H1 (cell line): ENCODE measurements around the gene ARRB1. TPM values are rescaled to one million over a fixed set of nuclear protein-coding genes. Genes with fewer than 3 reads are reported as not detected.

ENCODE experiments used
- CHD1 ChIP-seq: IDR thresholded peaks from 2 replicates; pipeline ENCODE4 v1.6.1; 2012; ENCODE audit warnings: low read depth, low read length, improper control_type of control experiment
- CREB1 ChIP-seq: IDR thresholded peaks from 2 replicates; pipeline ENCODE4 v1.6.1; 2012; ENCODE audit warnings: inconsistent platforms
- EP300 ChIP-seq, 2 experiments: IDR thresholded peaks; 1 replicate in 1 of 2; 2 replicates in 1 of 2; pipeline ENCODE4 v1.6.1; 2011 to 2012; ENCODE audit warnings: low read depth in 2 of 2, low read length in 2 of 2, mild to moderate bottlenecking in 2 of 2, borderline replicate concordance in 1 of 2, inconsistent platforms in 1 of 2, moderate library complexity in 1 of 2
- EZH2 ChIP-seq: fragments of 200-600 bp; sonication (generic); IDR thresholded peaks from 2 replicates; pipeline ENCODE4 v1.7.1; 2012; ENCODE audit warnings: low read depth, mild to moderate bottlenecking, moderate library complexity, low read length, inconsistent platforms; ENCODE audit not compliant: severe bottlenecking
- FOSL1 ChIP-seq: IDR thresholded peaks from 2 replicates; pipeline ENCODE4 v1.6.1; 2011; ENCODE audit warnings: mild to moderate bottlenecking, low read depth, low read length, moderate library complexity; ENCODE audit not compliant: insufficient read depth
- GABPA ChIP-seq: IDR thresholded peaks from 2 replicates; pipeline ENCODE4 v1.6.1; 2011; ENCODE audit warnings: mild to moderate bottlenecking, low read length, moderate library complexity, borderline replicate concordance; ENCODE audit not compliant: insufficient read depth
- SIN3A ChIP-seq, 2 experiments: IDR thresholded peaks in 1 of 2; conservative IDR thresholded peaks in 1 of 2; 2 replicates each; pipeline ENCODE4 v1.6.1; 2011 to 2012; ENCODE audit warnings: low read length in 2 of 2, improper control_type of control experiment in 1 of 2, low read depth in 1 of 2, mild to moderate bottlenecking in 1 of 2
- SP1 ChIP-seq: IDR thresholded peaks from 2 replicates; pipeline ENCODE4 v1.6.1; 2011; ENCODE audit warnings: low read depth, low read length
- polyA plus RNA-seq, 7 experiments: library from polyadenylated mRNA; depleted of rRNA in 3 of 7; stranded (reverse) in 5 of 7; unstranded in 2 of 7; fragments of >200 nt in 5 of 7; fragments of 200-250 nt in 2 of 7; gene quantifications; 1 replicate in 5 of 7; 2 replicates in 1 of 7; 4 replicates in 1 of 7; pipeline versions ENCODE4 v1.2.1 to v1.2.3, GENCODE V29; 2011 to 2013; ENCODE audit warnings: missing spikeins in 2 of 7, mixed read lengths in 2 of 7
- total RNA-seq: library from RNA; stranded (reverse); fragmentation: NEBNext Ultra II Directional; extraction: Animal tissue kit (Norgen Biotek cat#: 25700); gene quantifications from 2 replicates; pipeline ENCODE4 v1.2.1, GENCODE V29; 2021
- TF ChIP-seq, protein P1 (sequence below), 3 experiments: IDR thresholded peaks; 1 replicate in 2 of 3; 2 replicates in 1 of 3; pipeline versions ENCODE4 v1.5.1 to v1.6.1; 2011; ENCODE audit warnings: low read length in 3 of 3, mild to moderate bottlenecking in 3 of 3, inconsistent platforms in 2 of 3, low read depth in 1 of 3, moderate library complexity in 1 of 3; ENCODE audit not compliant: insufficient read depth in 1 of 3; ENCODE audit errors: control extremely low read depth in 1 of 3
- TF ChIP-seq, protein P2 (sequence below): IDR thresholded peaks from 2 replicates; pipeline ENCODE4 v1.6.1; 2011; ENCODE audit warnings: low read depth, mild to moderate bottlenecking, low read length; ENCODE audit not compliant: insufficient read depth
- TF ChIP-seq, protein P3 (sequence below): IDR thresholded peaks from 2 replicates; pipeline ENCODE4 v1.6.1; 2012; ENCODE audit warnings: inconsistent platforms

ARRB1 gene
- total and polyA plus RNA-seq, 2 of the 8 experiments (the other 6 are each of a cell fraction or from before 2014, with no cell fraction given) = 9.4 to 31.8 TPM

DNA sequence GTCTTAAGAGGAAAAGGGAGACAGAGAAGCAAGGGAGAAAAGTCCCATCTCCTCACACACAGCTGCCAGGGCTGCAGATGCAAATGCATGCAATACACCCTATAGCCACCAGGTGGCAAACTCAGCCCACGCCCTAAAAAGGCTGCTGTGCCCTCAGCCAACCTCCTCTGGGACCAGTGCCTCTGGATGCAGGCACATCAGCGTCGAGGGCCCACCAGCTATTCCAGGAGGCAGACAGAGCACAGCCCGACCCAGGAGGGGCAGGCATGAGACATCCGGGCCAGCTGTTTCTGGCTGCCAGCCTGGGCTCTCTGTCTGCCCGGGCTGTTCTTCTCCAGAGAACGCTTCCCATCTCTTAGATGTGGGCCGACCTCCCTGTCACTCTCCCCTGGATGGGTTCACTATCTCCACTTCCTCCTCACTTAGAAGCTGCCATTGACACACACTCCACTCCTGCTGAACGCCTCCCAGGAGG lies 71.2 kb downstream of the ARRB1 start (continued):
- TF ChIP-seq, protein P1, sequence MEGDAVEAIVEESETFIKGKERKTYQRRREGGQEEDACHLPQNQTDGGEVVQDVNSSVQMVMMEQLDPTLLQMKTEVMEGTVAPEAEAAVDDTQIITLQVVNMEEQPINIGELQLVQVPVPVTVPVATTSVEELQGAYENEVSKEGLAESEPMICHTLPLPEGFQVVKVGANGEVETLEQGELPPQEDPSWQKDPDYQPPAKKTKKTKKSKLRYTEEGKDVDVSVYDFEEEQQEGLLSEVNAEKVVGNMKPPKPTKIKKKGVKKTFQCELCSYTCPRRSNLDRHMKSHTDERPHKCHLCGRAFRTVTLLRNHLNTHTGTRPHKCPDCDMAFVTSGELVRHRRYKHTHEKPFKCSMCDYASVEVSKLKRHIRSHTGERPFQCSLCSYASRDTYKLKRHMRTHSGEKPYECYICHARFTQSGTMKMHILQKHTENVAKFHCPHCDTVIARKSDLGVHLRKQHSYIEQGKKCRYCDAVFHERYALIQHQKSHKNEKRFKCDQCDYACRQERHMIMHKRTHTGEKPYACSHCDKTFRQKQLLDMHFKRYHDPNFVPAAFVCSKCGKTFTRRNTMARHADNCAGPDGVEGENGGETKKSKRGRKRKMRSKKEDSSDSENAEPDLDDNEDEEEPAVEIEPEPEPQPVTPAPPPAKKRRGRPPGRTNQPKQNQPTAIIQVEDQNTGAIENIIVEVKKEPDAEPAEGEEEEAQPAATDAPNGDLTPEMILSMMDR (IDR thresholded peaks at IDR 0.05; ENCODE audit: control extremely low read depth in 1 of 3, insufficient read depth in 1 of 3, low read depth in 1 of 3, low read length in 3 of 3) = peak; percentile 94 to 100 (median 96)
- TF ChIP-seq SIN3A (conservative IDR thresholded peaks at IDR 0.05 in 1 of 2, IDR thresholded peaks at IDR 0.05 in 1 of 2; ENCODE audit: low read depth in 1 of 2, low read length in 2 of 2) (0 out of 4 replicates have a peak, but pooled peaks of 1 of the 2 experiments have one; percentile 33), SP1 (no peak), FOSL1 (no peak), CREB1 (0 out of 2 replicates have a peak, but pooled peaks have one; percentile 23), CHD1 (no peak), GABPA (peak; percentile 60; the same call in 1 of the 2 replicates), EZH2 (no peak), EP300 (IDR thresholded peaks at IDR 0.05; ENCODE audit: borderline replicate concordance in 1 of 2, low read depth in 2 of 2, low read length in 2 of 2) (no peak)
- TF ChIP-seq, protein P2, sequence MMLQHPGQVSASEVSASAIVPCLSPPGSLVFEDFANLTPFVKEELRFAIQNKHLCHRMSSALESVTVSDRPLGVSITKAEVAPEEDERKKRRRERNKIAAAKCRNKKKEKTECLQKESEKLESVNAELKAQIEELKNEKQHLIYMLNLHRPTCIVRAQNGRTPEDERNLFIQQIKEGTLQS = peak; percentile 11; the same call in 1 of the 2 replicates
- TF ChIP-seq, protein P3, sequence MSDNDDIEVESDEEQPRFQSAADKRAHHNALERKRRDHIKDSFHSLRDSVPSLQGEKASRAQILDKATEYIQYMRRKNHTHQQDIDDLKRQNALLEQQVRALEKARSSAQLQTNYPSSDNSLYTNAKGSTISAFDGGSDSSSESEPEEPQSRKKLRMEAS = peak; percentile 22; the same call in 1 of the 2 replicates
